Glutamatergic neuron (in vitro differentiated cells): ENCODE measurements around the gene TES. TPM values are rescaled to one million over a fixed set of nuclear protein-coding genes. Genes with fewer than 3 reads are reported as not detected.
A peak's percentile ranks its signal among the peaks of the same experiment; 100 is the strongest.

Experiments used
- DNase-seq: peaks from one replicate; pipeline ENCODE4 v3.0.0; 2022
- H3K27ac Mint-ChIP-seq: one replicate; pipeline ENCODE4 v1.8.0; 2020; ENCODE audit warnings: mild to moderate bottlenecking, mixed read lengths, inconsistent platforms; ENCODE audit not compliant: unreplicated experiment
- H3K27me3 Mint-ChIP-seq: one replicate; pipeline ENCODE4 v1.8.0; 2020; ENCODE audit warnings: mild to moderate bottlenecking, moderate library complexity, mixed read lengths, inconsistent platforms; ENCODE audit not compliant: unreplicated experiment
- H3K36me3 Mint-ChIP-seq: one replicate; pipeline ENCODE4 v1.8.0; 2020; ENCODE audit warnings: mild to moderate bottlenecking, mixed read lengths, inconsistent platforms; ENCODE audit not compliant: unreplicated experiment
- H3K4me1 Mint-ChIP-seq: one replicate; pipeline ENCODE4 v1.8.0; 2020; ENCODE audit warnings: mild to moderate bottlenecking, low read depth, mixed read lengths, inconsistent platforms; ENCODE audit not compliant: unreplicated experiment
- H3K4me3 Mint-ChIP-seq: one replicate; pipeline ENCODE4 v1.8.0; 2020; ENCODE audit warnings: mild to moderate bottlenecking, mixed read lengths, inconsistent platforms; ENCODE audit not compliant: unreplicated experiment
- H3K9me3 Mint-ChIP-seq: one replicate; pipeline ENCODE4 v1.8.0; 2020; ENCODE audit warnings: mild to moderate bottlenecking, moderate library complexity, mixed read lengths, inconsistent platforms; ENCODE audit not compliant: unreplicated experiment
- total RNA-seq: library from RNA; stranded (reverse); fragmentation: NEBNext Ultra II Directional; extraction: Animal tissue kit (Norgen Biotek cat#: 25700); gene quantifications from one replicate; pipeline ENCODE4 v1.2.1, GENCODE V29; 2021; ENCODE audit not compliant: unreplicated experiment
- TF ChIP-seq, protein P1 (sequence below): fragments of 200-600 bp; sonication (generic); IDR thresholded peaks from one replicate; pipeline ENCODE4 v1.5.0; 2021; ENCODE audit not compliant: partially characterized antibody, unreplicated experiment

The TES gene
- total RNA-seq, 1 donor from 2014 or later = 53.5 TPM

GRCh38 chr7:116208919-116209318 lies 1.4 kb upstream of the TES start:
- H3K4me3 Mint-ChIP-seq = no peak overlapping the region
- TF ChIP-seq, protein P1, sequence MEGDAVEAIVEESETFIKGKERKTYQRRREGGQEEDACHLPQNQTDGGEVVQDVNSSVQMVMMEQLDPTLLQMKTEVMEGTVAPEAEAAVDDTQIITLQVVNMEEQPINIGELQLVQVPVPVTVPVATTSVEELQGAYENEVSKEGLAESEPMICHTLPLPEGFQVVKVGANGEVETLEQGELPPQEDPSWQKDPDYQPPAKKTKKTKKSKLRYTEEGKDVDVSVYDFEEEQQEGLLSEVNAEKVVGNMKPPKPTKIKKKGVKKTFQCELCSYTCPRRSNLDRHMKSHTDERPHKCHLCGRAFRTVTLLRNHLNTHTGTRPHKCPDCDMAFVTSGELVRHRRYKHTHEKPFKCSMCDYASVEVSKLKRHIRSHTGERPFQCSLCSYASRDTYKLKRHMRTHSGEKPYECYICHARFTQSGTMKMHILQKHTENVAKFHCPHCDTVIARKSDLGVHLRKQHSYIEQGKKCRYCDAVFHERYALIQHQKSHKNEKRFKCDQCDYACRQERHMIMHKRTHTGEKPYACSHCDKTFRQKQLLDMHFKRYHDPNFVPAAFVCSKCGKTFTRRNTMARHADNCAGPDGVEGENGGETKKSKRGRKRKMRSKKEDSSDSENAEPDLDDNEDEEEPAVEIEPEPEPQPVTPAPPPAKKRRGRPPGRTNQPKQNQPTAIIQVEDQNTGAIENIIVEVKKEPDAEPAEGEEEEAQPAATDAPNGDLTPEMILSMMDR = no peak

DNA sequence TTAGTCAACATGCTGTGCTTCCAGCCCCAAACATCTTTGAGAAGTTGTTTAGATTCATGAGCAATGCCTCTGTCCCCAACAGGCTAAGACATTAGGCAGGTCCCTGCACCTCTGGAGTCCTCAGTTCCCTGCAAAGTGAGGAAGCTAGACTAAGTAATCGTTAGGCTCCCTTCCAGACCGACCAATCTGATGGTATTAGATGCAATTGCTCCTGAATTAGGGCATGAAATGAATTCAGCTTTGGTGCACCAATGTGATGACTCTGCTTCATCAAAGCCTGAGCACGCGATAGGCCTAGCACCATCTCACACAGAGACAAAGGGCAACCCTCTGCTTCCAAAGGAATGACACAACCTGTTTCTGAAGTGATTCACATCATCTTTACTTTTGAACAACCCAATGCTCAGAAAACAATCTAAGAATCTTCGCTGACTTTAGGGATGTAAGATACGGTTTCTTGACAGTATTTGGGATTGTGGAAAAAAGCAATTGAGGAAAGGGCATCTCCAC lies 723 bp upstream of the TES start:
- H3K9me3 Mint-ChIP-seq = peaks cover 6% of the 10 kb centered on the region
- H3K27ac Mint-ChIP-seq = no peak overlapping the region
- H3K4me1 Mint-ChIP-seq = peaks cover 8% of the 10 kb centered on the region
- peak overlapping the region; percentile 23 for H3K4me3 Mint-ChIP-seq
- peaks cover 9% of the 10 kb centered on the region for H3K27me3 Mint-ChIP-seq
- TF ChIP-seq, protein P1 = no peak
- no peak for DNase-seq
- H3K36me3 Mint-ChIP-seq = no peaks in the 10 kb centered on the region

More at GRCh38 chr7:116208919-116209318, 1.4 kb upstream of the TES start:
- H3K9me3 Mint-ChIP-seq = peaks cover 6% of the 10 kb centered on the region
- peaks cover 9% of the 10 kb centered on the region for H3K27me3 Mint-ChIP-seq
- no peak for DNase-seq
- H3K4me1 Mint-ChIP-seq = peaks cover 8% of the 10 kb centered on the region
- no peak overlapping the region for H3K27ac Mint-ChIP-seq
- H3K36me3 Mint-ChIP-seq = no peaks in the 10 kb centered on the region

DNA sequence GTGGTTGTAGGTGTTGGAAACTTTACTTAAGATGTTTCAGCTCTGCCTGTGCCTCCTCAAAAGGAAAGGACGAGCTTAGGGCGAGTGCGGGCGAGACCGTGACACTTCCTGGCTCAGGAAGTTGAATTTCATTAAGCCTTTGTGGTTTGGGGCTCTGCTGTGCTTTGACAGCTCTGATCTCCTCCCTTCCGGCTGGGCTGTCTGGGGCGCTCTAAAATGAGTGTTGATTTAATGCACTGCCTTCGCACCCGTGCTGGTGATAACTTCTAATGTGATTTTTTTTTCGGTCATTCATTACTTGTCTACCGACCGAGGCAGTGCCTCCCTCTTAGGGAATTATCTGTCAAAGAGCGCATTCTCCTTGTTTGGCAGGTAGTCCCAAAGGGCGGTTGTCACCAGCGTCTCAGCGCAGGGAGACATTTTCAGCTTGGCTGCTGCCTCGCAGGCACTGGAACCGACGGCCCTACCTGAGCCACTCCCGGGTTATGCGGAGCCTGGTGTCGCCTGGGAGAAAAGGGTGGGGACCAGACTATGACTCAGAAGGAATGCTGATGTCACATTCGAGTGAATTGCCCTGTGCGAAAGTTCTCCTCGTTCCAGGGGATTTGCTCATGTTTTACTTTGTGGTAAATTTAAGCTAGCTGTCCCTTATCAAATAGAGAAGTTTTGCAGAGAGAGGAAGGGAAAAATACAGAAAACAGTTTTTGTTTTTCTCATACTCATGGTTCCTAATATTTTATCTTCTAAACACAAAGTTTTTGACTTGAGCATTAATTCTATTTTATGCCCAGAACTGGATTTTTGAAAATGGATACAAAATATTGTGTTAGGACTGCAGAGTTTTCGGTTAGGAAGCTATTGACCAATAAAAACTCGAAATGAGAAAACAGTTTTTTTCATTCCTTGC lies 920 bp downstream of the TES start:
- peak; percentile 49 for DNase-seq
- Mint-ChIP-seq H3K4me1 (peaks cover 8% of the 10 kb centered on the region), H3K9me3 (peaks cover 4% of the 10 kb centered on the region), H3K36me3 (no peaks in the 10 kb centered on the region), H3K27me3 (peaks cover 9% of the 10 kb centered on the region), H3K27ac (peak overlapping the region; percentile 84), H3K4me3 (peak overlapping the region; percentile 98)
- TF ChIP-seq, protein P1 = no peak

DNA sequence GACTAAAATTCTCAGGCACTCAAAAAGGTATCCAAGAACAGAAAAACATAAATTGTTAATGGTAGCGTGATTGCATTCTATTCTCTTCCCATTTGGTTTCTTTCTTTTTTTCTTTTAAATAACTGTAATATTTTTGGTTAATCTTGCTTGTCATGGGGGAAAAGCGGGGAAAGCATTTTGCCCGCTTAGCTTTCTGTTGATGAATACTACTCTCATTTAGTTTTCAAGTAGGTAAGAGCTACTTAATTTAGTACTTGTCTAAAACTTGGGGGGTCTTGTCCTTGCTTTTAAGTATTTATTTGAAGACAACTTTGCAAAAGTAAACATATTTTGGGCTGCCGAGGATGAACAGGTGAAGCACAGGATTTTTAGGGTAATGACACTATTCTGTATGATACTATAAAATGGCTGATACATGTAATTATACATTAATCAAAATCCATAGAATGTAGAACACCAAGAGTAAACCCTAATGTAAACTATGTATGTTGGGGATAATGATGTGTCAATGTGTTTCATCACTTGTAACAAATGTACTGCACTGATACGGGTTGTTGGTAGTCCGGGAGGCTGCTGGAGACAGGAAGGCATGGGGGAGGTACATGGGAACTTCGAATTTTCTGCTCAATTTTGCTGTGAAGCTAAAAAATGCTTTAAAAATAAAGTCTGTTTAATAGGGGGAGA lies 1.7 kb downstream of the TES start:
- DNase-seq = no peak
- TF ChIP-seq, protein P1 = no peak
- H3K36me3 Mint-ChIP-seq = no peaks in the 10 kb centered on the region
- peaks cover 8% of the 10 kb centered on the region for H3K4me1 Mint-ChIP-seq
- H3K27ac Mint-ChIP-seq = no peak overlapping the region
- peaks cover 9% of the 10 kb centered on the region for H3K27me3 Mint-ChIP-seq
- H3K9me3 Mint-ChIP-seq = peaks cover 4% of the 10 kb centered on the region
- H3K4me3 Mint-ChIP-seq = peak overlapping the region; percentile 98
